ENCODE data around the gene PPP1R9A. TPM values are rescaled to one million over a fixed set of nuclear protein-coding genes. Genes with fewer than 3 reads are reported as not detected.

The PPP1R9A gene
- total and polyA plus RNA-seq, 2 donors from 2014 or later = 2.6 to 25.7 TPM

- TF ChIP-seq CTCF (IDR thresholded peaks at IDR 0.05; ENCODE audit: borderline replicate concordance, extremely low read depth, insufficient read depth) = no peak
- H3K4me1 ChIP-seq (ENCODE audit: control insufficient read depth in 2 of 3, insufficient read depth in 2 of 3, low read depth in 1 of 3, low read length in 3 of 3) = no peaks in the 10 kb centered on the region
- H3K27ac ChIP-seq (ENCODE audit: low read depth in 2 of 2, low read length in 2 of 2) = no peak overlapping the region
- no peaks in the 10 kb centered on the region for H3K36me3 ChIP-seq (ENCODE audit: control insufficient read depth in 2 of 3, insufficient read depth in 3 of 3, low read length in 3 of 3)
- intact Hi-C loops (cut with DNase I) = no loop called here
- no peak overlapping the region for H3K9ac ChIP-seq (ENCODE audit: low read length in 3 of 3)
- no peaks in the 10 kb centered on the region for H3K9me3 ChIP-seq (ENCODE audit: control insufficient read depth in 2 of 3, insufficient read depth in 1 of 3, low read length in 3 of 3)
- H3K4me3 ChIP-seq (ENCODE audit: low read length in 3 of 3) = no peak overlapping the region
- DNase-seq (no peak), FAIRE-seq (no peak)
- no peaks in the 10 kb centered on the region for H3K27me3 ChIP-seq (ENCODE audit: control insufficient read depth, insufficient read depth, low read length)
These were observed 368.7 kb downstream of the PPP1R9A start for GRCh38 chr7:95276114-95276513.

DNA sequence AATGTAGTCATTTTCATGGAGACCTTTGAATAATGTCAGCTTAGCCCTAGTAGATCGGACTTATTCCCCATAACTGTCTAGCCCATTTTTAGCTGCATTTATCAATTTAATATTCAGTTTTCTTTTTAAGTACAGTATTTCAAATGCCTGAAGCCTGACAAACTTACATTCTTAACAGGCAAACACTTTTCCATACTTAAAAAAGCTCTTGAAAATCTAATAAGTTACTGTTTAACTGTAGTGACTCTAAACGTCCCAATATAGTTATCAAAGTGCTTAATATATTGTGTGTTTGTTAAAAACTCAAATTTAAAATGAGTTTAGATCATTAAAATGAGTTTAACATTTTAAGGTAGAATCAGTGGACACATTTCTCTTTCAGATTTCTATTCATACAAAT lies 372.0 kb downstream of the PPP1R9A start:
- Histone ChIP-seq H3K27me3 (ENCODE audit: control insufficient read depth, insufficient read depth, low read length) (no peaks in the 10 kb centered on the region), H3K4me1 (ENCODE audit: control insufficient read depth in 2 of 3, insufficient read depth in 2 of 3, low read depth in 1 of 3, low read length in 3 of 3) (no peaks in the 10 kb centered on the region), H3K9ac (ENCODE audit: low read length in 3 of 3) (no peak overlapping the region), H3K27ac (ENCODE audit: low read depth in 2 of 2, low read length in 2 of 2) (no peak overlapping the region), H3K4me3 (ENCODE audit: low read length in 3 of 3) (no peak overlapping the region), H3K36me3 (ENCODE audit: control insufficient read depth in 2 of 3, insufficient read depth in 3 of 3, low read length in 3 of 3) (no peaks in the 10 kb centered on the region), H3K9me3 (ENCODE audit: control insufficient read depth in 2 of 3, insufficient read depth in 1 of 3, low read length in 3 of 3) (no peaks in the 10 kb centered on the region)
- DNase-seq (no peak), FAIRE-seq (no peak)
- intact Hi-C loops (cut with DNase I) = no loop called here
- no peak for TF ChIP-seq CTCF (IDR thresholded peaks at IDR 0.05; ENCODE audit: borderline replicate concordance, extremely low read depth, insufficient read depth)

GRCh38 chr7:95286096-95286495 lies 378.7 kb downstream of the PPP1R9A start:
- DNase-seq (no peak), FAIRE-seq (no peak)
- peaks cover 0 to 2% (median 0%) of the 10 kb centered on the region in 3 donors for H3K36me3 ChIP-seq (ENCODE audit: control insufficient read depth in 2 of 3, insufficient read depth in 3 of 3, low read length in 3 of 3)
- no peak overlapping the region for H3K27ac ChIP-seq (ENCODE audit: low read depth in 2 of 2, low read length in 2 of 2)
- no peaks in the 10 kb centered on the region for H3K27me3 ChIP-seq (ENCODE audit: control insufficient read depth, insufficient read depth, low read length)
- intact Hi-C loops (cut with DNase I) = no loop called here
- no peak overlapping the region for H3K4me3 ChIP-seq (ENCODE audit: low read length in 3 of 3)
- H3K4me1 ChIP-seq (ENCODE audit: control insufficient read depth in 2 of 3, insufficient read depth in 2 of 3, low read depth in 1 of 3, low read length in 3 of 3) = no peaks in the 10 kb centered on the region
- H3K9ac ChIP-seq (ENCODE audit: low read length in 3 of 3) = no peak overlapping the region
- H3K9me3 ChIP-seq (ENCODE audit: control insufficient read depth in 2 of 3, insufficient read depth in 1 of 3, low read length in 3 of 3) = no peaks in the 10 kb centered on the region
- no peak for TF ChIP-seq CTCF (IDR thresholded peaks at IDR 0.05; ENCODE audit: borderline replicate concordance, extremely low read depth, insufficient read depth)

DNA sequence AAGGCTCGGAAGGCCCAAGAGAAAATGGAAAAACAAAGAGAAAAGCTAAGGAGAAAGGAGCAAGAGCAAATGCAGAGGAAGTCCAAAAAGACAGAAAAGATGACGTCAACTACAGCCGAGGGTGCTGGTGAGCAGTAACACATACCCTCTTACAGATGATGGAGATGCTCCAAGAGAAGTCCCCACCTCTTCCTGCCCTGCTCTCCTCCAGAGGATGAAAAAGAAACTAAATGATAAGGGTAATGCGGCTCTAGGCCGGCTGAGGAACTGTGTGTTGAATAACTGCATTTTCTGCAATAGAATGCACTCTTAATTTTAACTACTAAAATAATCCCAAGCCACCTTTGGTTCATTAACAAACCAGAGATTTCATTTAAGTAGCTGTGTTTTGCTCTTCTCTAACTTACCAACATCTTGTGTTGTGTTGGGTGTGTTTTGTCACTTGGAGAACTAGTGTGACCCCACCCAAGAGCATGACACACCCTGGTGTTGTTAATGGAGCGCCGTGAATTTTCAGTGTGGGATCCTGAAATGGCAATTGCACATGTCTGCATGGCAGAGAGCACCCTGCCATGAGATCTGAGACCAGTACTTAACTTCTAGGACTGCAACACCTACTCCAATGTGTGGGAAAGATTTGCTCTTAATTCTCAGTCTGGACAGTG lies 382.9 kb downstream of the PPP1R9A start:
- Histone ChIP-seq H3K4me3 (ENCODE audit: low read length in 3 of 3) (no peak overlapping the region), H3K9ac (ENCODE audit: low read length in 3 of 3) (no peak overlapping the region), H3K9me3 (ENCODE audit: control insufficient read depth in 2 of 3, insufficient read depth in 1 of 3, low read length in 3 of 3) (no peaks in the 10 kb centered on the region), H3K27me3 (ENCODE audit: control insufficient read depth, insufficient read depth, low read length) (no peaks in the 10 kb centered on the region), H3K4me1 (ENCODE audit: control insufficient read depth in 2 of 3, insufficient read depth in 2 of 3, low read depth in 1 of 3, low read length in 3 of 3) (no peaks in the 10 kb centered on the region), H3K36me3 (ENCODE audit: control insufficient read depth in 2 of 3, insufficient read depth in 3 of 3, low read length in 3 of 3) (peaks cover 0 to 2% (median 2%) of the 10 kb centered on the region in 3 donors), H3K27ac (ENCODE audit: low read depth in 2 of 2, low read length in 2 of 2) (no peak overlapping the region)
- no peak for TF ChIP-seq CTCF (IDR thresholded peaks at IDR 0.05; ENCODE audit: borderline replicate concordance, extremely low read depth, insufficient read depth)
- no peak for DNase-seq
- intact Hi-C loops (cut with DNase I) = no loop called here
- no peak for FAIRE-seq
